Neural cell (in vitro differentiated cells): ENCODE measurements around the gene RALB. TPM values are rescaled to one million over a fixed set of nuclear protein-coding genes. Genes with fewer than 3 reads are reported as not detected.

Experiments used
- H2AFZ ChIP-seq: fragments of 200-600, 300-800 bp; sonication (generic), shearing (Covaris generic); 2 replicates; pipeline ENCODE4 v1.6.0; 2014; ENCODE audit warnings: low read depth, mild to moderate bottlenecking, antibody characterized with exemption, low read length, moderate library complexity
- H3F3A ChIP-seq: fragments of 200-600 bp; shearing (Covaris generic); 2 replicates; pipeline ENCODE4 v1.6.1; 2016; ENCODE audit warnings: mild to moderate bottlenecking, moderate library complexity, mixed read lengths, antibody characterized with exemption, low read length; ENCODE audit not compliant: insufficient read depth, poor library complexity, severe bottlenecking
- H3K27ac ChIP-seq: fragments of 200-600, 300-800 bp; sonication (generic), shearing (Covaris generic); 2 replicates; pipeline ENCODE4 v1.5.1; 2014; ENCODE audit warnings: mild to moderate bottlenecking, low read length, moderate library complexity
- H3K27me3 ChIP-seq: fragments of 300-800, 200-600 bp; sonication (generic), shearing (Covaris generic); 2 replicates; pipeline ENCODE4 v1.6.0; 2014; ENCODE audit warnings: mild to moderate bottlenecking, low read depth, low read length, moderate library complexity; ENCODE audit not compliant: insufficient read depth
- H3K36me3 ChIP-seq: fragments of 300-800, 200-600 bp; sonication (generic), shearing (Covaris generic); 2 replicates; pipeline ENCODE4 v1.5.1; 2014; ENCODE audit warnings: mild to moderate bottlenecking, antibody characterized with exemption, low read length, moderate library complexity; ENCODE audit not compliant: insufficient read depth
- H3K4me2 ChIP-seq: fragments of 300-800, 200-600 bp; sonication (generic), shearing (Covaris generic); 2 replicates; pipeline ENCODE4 v1.6.0; 2014; ENCODE audit warnings: mild to moderate bottlenecking, low read length
- H3K4me3 ChIP-seq: fragments of 300-800, 200-600 bp; sonication (generic), shearing (Covaris generic); 2 replicates; pipeline ENCODE4 v1.5.1; 2014; ENCODE audit warnings: mild to moderate bottlenecking, low read length, moderate library complexity
- H3K79me2 ChIP-seq: fragments of 200-600 bp; shearing (Covaris generic); replicated peaks from 2 replicates; pipeline ENCODE4 v1.6.0; 2014; ENCODE audit warnings: mild to moderate bottlenecking, low read length, moderate library complexity; ENCODE audit not compliant: insufficient read depth
- H3K9ac ChIP-seq: fragments of 300-800, 200-600 bp; sonication (generic), shearing (Covaris generic); 2 replicates; pipeline ENCODE4 v1.6.1; 2016; ENCODE audit warnings: mild to moderate bottlenecking, low read length, mixed read lengths
- H3K9me2 ChIP-seq: fragments of 200-600 bp; shearing (Covaris generic); 2 replicates; pipeline ENCODE4 v1.6.1; 2016; ENCODE audit warnings: mild to moderate bottlenecking, low read length, mixed read lengths; ENCODE audit not compliant: insufficient read depth
- H3K9me3 ChIP-seq: fragments of 200-600, 300-800 bp; sonication (generic), shearing (Covaris generic); 2 replicates; pipeline ENCODE4 v1.6.1; 2016; ENCODE audit warnings: mild to moderate bottlenecking, mixed run types, low read length, moderate library complexity, mixed read lengths
- H4K20me1 ChIP-seq: fragments of 200-600 bp; shearing (Covaris generic); 2 replicates; pipeline ENCODE4 v1.6.1; 2016; ENCODE audit warnings: mild to moderate bottlenecking, mixed run types; ENCODE audit not compliant: insufficient read depth
- EP300 ChIP-seq: fragments of 450-650 bp; conservative IDR thresholded peaks from 2 replicates; pipeline ENCODE4 v1.6.1; 2014; ENCODE audit warnings: antibody characterized with exemption, mild to moderate bottlenecking, moderate library complexity; ENCODE audit not compliant: poor library complexity, severe bottlenecking
- EZH2 ChIP-seq: fragments of 200-600, 300-800 bp; shearing (Covaris generic), sonication (generic); IDR thresholded peaks from 2 replicates; pipeline ENCODE4 v1.6.1; 2014; ENCODE audit warnings: antibody characterized with exemption, low read length, borderline replicate concordance, mild to moderate bottlenecking; ENCODE audit not compliant: insufficient read depth, poor library complexity, severe bottlenecking
- MXI1 ChIP-seq: fragments of 450-650 bp; conservative IDR thresholded peaks from 2 replicates; pipeline ENCODE4 v1.6.1; 2014; ENCODE audit warnings: antibody characterized with exemption, mild to moderate bottlenecking; ENCODE audit not compliant: poor library complexity, severe bottlenecking
- POLR2AphosphoS5 ChIP-seq: IDR thresholded peaks from 2 replicates; pipeline ENCODE4 v1.6.1; 2012
- RAD21 ChIP-seq: fragments of 450-650 bp; conservative IDR thresholded peaks from 2 replicates; pipeline ENCODE4 v1.6.1; 2014; ENCODE audit warnings: antibody characterized with exemption, mild to moderate bottlenecking, moderate library complexity
- SMC3 ChIP-seq: fragments of 450-650 bp; conservative IDR thresholded peaks from 2 replicates; pipeline ENCODE4 v1.6.1; 2014; ENCODE audit warnings: antibody characterized with exemption, mild to moderate bottlenecking, moderate library complexity; ENCODE audit not compliant: poor library complexity
- TAF1 ChIP-seq: IDR thresholded peaks from 2 replicates; pipeline ENCODE4 v1.6.1; 2012; ENCODE audit warnings: low read depth
- polyA plus RNA-seq: library from polyadenylated mRNA; depleted of rRNA; stranded (reverse); fragments of >200 nt; gene quantifications from 2 replicates; pipeline ENCODE4 v1.2.3, GENCODE V29; 2014
- TF ChIP-seq, protein P1 (sequence below): fragments of 450-650 bp; IDR thresholded peaks from 2 replicates; pipeline ENCODE4 v1.5.1; 2014; ENCODE audit warnings: antibody characterized with exemption, mild to moderate bottlenecking, moderate library complexity; ENCODE audit not compliant: poor library complexity, severe bottlenecking
- TF ChIP-seq, protein P2 (sequence below): IDR thresholded peaks from 2 replicates; pipeline ENCODE4 v1.6.1; 2012; ENCODE audit warnings: borderline replicate concordance

The RALB gene
- polyA plus RNA-seq, 1 donor from 2014 or later: 50.6 TPM

DNA sequence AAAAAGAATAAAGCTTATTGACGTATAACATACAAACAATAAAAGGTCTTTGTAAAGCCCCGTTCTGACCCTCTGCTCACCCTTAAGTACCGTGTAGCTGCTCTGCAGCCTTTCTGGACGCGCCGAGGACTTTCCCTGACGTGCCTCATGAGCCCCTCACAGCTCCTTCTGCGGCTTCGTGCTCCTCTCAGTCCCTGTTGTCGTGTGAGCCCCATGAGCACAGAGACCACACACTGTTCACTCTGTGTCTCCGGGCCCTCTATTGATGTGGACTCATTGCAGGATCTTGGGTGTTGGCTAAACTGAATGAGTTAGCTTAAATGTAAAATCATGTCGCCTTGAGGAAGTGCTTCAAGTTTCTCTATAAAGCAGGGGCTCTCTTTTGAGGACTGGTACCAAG, 49.6 kb downstream of the RALB start:
- no peak overlapping the region for H3K9ac ChIP-seq
- H3K36me3 ChIP-seq: no peaks in the 10 kb centered on the region
- no peaks in the 10 kb centered on the region for H4K20me1 ChIP-seq
- no peaks in the 10 kb centered on the region for H3K79me2 ChIP-seq
- no peaks in the 10 kb centered on the region for H3K9me3 ChIP-seq
- H3K27ac ChIP-seq: no peak overlapping the region
- no peak overlapping the region for H3K4me2 ChIP-seq
- TF ChIP-seq RAD21: no peak
- no peak for TF ChIP-seq MXI1
- TF ChIP-seq SMC3: no peak
- no peak for TF ChIP-seq EP300
- TF ChIP-seq, protein P1, sequence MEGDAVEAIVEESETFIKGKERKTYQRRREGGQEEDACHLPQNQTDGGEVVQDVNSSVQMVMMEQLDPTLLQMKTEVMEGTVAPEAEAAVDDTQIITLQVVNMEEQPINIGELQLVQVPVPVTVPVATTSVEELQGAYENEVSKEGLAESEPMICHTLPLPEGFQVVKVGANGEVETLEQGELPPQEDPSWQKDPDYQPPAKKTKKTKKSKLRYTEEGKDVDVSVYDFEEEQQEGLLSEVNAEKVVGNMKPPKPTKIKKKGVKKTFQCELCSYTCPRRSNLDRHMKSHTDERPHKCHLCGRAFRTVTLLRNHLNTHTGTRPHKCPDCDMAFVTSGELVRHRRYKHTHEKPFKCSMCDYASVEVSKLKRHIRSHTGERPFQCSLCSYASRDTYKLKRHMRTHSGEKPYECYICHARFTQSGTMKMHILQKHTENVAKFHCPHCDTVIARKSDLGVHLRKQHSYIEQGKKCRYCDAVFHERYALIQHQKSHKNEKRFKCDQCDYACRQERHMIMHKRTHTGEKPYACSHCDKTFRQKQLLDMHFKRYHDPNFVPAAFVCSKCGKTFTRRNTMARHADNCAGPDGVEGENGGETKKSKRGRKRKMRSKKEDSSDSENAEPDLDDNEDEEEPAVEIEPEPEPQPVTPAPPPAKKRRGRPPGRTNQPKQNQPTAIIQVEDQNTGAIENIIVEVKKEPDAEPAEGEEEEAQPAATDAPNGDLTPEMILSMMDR: no peak
- no peak for TF ChIP-seq POLR2AphosphoS5
- TF ChIP-seq, protein P2, sequence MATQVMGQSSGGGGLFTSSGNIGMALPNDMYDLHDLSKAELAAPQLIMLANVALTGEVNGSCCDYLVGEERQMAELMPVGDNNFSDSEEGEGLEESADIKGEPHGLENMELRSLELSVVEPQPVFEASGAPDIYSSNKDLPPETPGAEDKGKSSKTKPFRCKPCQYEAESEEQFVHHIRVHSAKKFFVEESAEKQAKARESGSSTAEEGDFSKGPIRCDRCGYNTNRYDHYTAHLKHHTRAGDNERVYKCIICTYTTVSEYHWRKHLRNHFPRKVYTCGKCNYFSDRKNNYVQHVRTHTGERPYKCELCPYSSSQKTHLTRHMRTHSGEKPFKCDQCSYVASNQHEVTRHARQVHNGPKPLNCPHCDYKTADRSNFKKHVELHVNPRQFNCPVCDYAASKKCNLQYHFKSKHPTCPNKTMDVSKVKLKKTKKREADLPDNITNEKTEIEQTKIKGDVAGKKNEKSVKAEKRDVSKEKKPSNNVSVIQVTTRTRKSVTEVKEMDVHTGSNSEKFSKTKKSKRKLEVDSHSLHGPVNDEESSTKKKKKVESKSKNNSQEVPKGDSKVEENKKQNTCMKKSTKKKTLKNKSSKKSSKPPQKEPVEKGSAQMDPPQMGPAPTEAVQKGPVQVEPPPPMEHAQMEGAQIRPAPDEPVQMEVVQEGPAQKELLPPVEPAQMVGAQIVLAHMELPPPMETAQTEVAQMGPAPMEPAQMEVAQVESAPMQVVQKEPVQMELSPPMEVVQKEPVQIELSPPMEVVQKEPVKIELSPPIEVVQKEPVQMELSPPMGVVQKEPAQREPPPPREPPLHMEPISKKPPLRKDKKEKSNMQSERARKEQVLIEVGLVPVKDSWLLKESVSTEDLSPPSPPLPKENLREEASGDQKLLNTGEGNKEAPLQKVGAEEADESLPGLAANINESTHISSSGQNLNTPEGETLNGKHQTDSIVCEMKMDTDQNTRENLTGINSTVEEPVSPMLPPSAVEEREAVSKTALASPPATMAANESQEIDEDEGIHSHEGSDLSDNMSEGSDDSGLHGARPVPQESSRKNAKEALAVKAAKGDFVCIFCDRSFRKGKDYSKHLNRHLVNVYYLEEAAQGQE: no peak
- TF ChIP-seq TAF1: no peak
- no peak for TF ChIP-seq EZH2
- H3K27me3 ChIP-seq: no peaks in the 10 kb centered on the region
- H3F3A ChIP-seq: no peaks in the 10 kb centered on the region
- no peak overlapping the region for H3K4me3 ChIP-seq
- H3K9me2 ChIP-seq: no peaks in the 10 kb centered on the region
- H2AFZ ChIP-seq: no peak overlapping the region

DNA sequence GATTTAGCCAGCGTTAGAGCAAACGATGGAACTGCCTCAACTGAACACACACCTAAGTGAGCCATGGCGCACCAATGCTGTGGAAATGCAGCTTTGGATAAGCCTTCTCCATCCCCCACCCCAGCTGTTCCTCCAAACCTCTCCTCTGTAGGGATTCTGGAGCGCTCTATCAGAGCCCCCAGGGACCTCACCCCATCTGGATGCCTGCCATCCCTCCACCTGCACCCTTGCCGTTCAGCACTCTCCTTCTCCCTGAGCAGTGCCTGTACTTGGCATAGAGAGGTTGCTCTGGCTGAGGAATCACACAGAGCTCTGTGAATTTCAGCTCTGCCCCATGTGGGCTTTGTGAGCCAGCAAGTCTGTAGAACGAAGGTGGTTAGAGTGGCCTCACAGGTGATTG, 50.5 kb downstream of the RALB start:
- no peaks in the 10 kb centered on the region for H3K79me2 ChIP-seq
- H3K36me3 ChIP-seq: no peaks in the 10 kb centered on the region
- no peaks in the 10 kb centered on the region for H3K9me3 ChIP-seq
- no peaks in the 10 kb centered on the region for H4K20me1 ChIP-seq
- no peak overlapping the region for H3K9ac ChIP-seq
- H3K27me3 ChIP-seq: no peaks in the 10 kb centered on the region
- no peak overlapping the region for H3K4me3 ChIP-seq
- no peak overlapping the region for H2AFZ ChIP-seq
- H3K4me2 ChIP-seq: no peak overlapping the region
- no peak overlapping the region for H3K27ac ChIP-seq
- TF ChIP-seq MXI1: no peak
- no peak for TF ChIP-seq RAD21
- TF ChIP-seq, protein P2: no peak
- TF ChIP-seq POLR2AphosphoS5: no peak
- TF ChIP-seq EP300: no peak
- no peak for TF ChIP-seq EZH2
- TF ChIP-seq, protein P1: no peak
- TF ChIP-seq TAF1: no peak
- TF ChIP-seq SMC3: no peak
- H3F3A ChIP-seq: no peaks in the 10 kb centered on the region
- no peaks in the 10 kb centered on the region for H3K9me2 ChIP-seq
